OCI-LY3 (cell line): Measurements from ENCODE around the gene REN.

Experiments
- H2AFZ ChIP-seq: fragments of 200-600, 300-600 bp; shearing (Covaris generic); 2 replicates; pipeline ENCODE4 v1.6.0; 2014; ENCODE audit warnings: antibody characterized with exemption, low read depth, low read length
- H3K27ac ChIP-seq: fragments of 200-600, 300-600 bp; sonication (generic); 2 replicates; pipeline ENCODE4 v1.5.1; 2014; ENCODE audit warnings: mild to moderate bottlenecking, low read length, moderate library complexity, mixed read lengths
- H3K27me3 ChIP-seq: fragments of 200-600, 300-600 bp; sonication (generic); 2 replicates; pipeline ENCODE4 v1.6.1; 2014; ENCODE audit warnings: low read depth, low read length, mixed read lengths
- H3K36me3 ChIP-seq: fragments of 200-600, 300-600 bp; sonication (generic); replicated peaks from 2 replicates; pipeline ENCODE3; 2014; ENCODE audit warnings: low read depth, low read length, mixed read lengths
- H3K4me1 ChIP-seq: fragments of 300-600, 200-600 bp; sonication (generic); 2 replicates; pipeline ENCODE4 v1.6.1; 2014; ENCODE audit warnings: low read length, mixed read lengths
- H3K4me2 ChIP-seq: fragments of 200-600, 300-600 bp; sonication (generic); 2 replicates; pipeline ENCODE4 v1.6.1; 2014; ENCODE audit warnings: low read length, mixed read lengths
- H3K4me3 ChIP-seq: fragments of 300-600, 200-600 bp; sonication (generic); 2 replicates; pipeline ENCODE4 v1.5.1; 2014; ENCODE audit warnings: antibody characterized with exemption, mild to moderate bottlenecking, low read length, moderate library complexity
- H3K79me2 ChIP-seq: fragments of 300-600, 200-600 bp; shearing (Covaris generic); 2 replicates; pipeline ENCODE4 v1.6.1; 2014; ENCODE audit warnings: mild to moderate bottlenecking, low read length, mixed read lengths
- H3K9ac ChIP-seq: fragments of 300-600, 200-600 bp; shearing (Covaris generic); 2 replicates; pipeline ENCODE4 v1.6.0; 2014; ENCODE audit warnings: mild to moderate bottlenecking, low read length, moderate library complexity
- H3K9me3 ChIP-seq: fragments of 200-600, 300-600 bp; shearing (Covaris generic); 2 replicates; pipeline ENCODE4 v1.6.1; 2014; ENCODE audit warnings: low read length, mixed read lengths; ENCODE audit not compliant: insufficient read depth
- H4K20me1 ChIP-seq: fragments of 200-600, 300-600 bp; sonication (generic); 2 replicates; pipeline ENCODE4 v1.6.1; 2016; ENCODE audit warnings: low read length, mixed read lengths; ENCODE audit not compliant: insufficient read depth
- EZH2phosphoT487 ChIP-seq: fragments of 200-600 bp; shearing (Covaris generic); IDR thresholded peaks from 2 replicates; pipeline ENCODE4 v1.6.1; 2018; ENCODE audit warnings: antibody characterized with exemption, mixed run types, low read depth
- TF ChIP-seq, protein P1 (sequence below): fragments of 200-600, 300-600 bp; sonication (generic); IDR thresholded peaks from 2 replicates; pipeline ENCODE4 v1.5.1; 2014; ENCODE audit warnings: antibody characterized with exemption, low read length, low read depth

The REN gene

DNA sequence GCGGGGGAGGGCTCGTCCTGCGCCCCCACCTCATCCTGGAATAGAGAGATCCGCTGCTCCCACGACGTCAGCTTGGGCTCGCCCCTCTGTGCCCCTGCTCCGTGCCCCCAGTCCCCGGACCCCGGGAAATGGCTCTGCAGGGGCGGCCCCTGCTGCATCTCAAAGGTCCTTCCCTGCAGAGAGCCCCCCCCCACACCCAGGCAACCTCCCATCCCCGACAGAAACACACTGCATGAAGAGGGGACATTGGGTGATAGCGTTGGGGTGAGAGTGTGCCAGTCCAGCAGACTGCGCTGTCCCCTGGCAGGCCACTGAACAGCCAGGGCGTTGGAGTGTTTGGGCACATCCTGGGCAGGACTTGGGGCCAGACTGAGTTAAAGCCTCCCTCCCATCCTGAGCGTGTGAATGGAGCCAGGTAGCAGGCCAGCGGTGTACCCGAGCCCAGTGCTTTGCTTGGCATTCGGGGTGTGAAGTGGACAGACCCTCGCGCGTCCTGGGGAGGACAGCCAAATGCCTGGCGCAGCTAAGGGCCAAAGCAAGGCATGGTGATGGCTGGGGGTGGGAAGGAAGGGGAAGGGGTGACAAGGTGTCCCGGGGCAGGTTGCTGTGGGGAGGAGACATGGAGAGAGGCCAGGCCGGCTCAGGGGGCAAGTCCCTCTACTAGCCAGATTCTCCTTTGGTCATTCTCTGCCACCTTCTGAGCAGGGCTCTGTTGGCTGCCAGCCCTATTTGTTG lies 13.7 kb downstream of the REN start:
- Histone ChIP-seq H3K4me1 (no peaks in the 10 kb centered on the region), H3K9me3 (no peaks in the 10 kb centered on the region), H4K20me1 (no peaks in the 10 kb centered on the region), H3K36me3 (no peaks in the 10 kb centered on the region), H2AFZ (no peak overlapping the region), H3K4me3 (no peak overlapping the region), H3K27ac (no peak overlapping the region), H3K9ac (no peak overlapping the region), H3K4me2 (no peak overlapping the region), H3K27me3 (peaks cover 4% of the 10 kb centered on the region; the same call in 1 of the 2 replicates), H3K79me2 (no peaks in the 10 kb centered on the region)
- TF ChIP-seq, protein P1, sequence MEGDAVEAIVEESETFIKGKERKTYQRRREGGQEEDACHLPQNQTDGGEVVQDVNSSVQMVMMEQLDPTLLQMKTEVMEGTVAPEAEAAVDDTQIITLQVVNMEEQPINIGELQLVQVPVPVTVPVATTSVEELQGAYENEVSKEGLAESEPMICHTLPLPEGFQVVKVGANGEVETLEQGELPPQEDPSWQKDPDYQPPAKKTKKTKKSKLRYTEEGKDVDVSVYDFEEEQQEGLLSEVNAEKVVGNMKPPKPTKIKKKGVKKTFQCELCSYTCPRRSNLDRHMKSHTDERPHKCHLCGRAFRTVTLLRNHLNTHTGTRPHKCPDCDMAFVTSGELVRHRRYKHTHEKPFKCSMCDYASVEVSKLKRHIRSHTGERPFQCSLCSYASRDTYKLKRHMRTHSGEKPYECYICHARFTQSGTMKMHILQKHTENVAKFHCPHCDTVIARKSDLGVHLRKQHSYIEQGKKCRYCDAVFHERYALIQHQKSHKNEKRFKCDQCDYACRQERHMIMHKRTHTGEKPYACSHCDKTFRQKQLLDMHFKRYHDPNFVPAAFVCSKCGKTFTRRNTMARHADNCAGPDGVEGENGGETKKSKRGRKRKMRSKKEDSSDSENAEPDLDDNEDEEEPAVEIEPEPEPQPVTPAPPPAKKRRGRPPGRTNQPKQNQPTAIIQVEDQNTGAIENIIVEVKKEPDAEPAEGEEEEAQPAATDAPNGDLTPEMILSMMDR = no peak
- no peak for TF ChIP-seq EZH2phosphoT487

GRCh38 chr1:204151552-204152309 lies 14.4 kb downstream of the REN start, which contains the start of gene ETNK2:
Gene ETNK2, minus strand, starts transcription at chr1:204152044. Its CDS starts 192 bp downstream, at chr1:204151852.
- Histone ChIP-seq H3K4me1 (no peaks in the 10 kb centered on the region), H4K20me1 (no peaks in the 10 kb centered on the region), H3K9me3 (no peaks in the 10 kb centered on the region), H3K9ac (no peak within 1 kb of the TSS), H3K4me3 (no peak within 1 kb of the TSS), H3K4me2 (no peak within 1 kb of the TSS), H3K27me3 (no peaks in the 10 kb centered on the region), H3K79me2 (no peaks in the 10 kb centered on the region), H2AFZ (no peak within 1 kb of the TSS), H3K36me3 (no peaks in the 10 kb centered on the region), H3K27ac (no peak within 1 kb of the TSS)
- TF ChIP-seq, protein P1 = no peak
- TF ChIP-seq EZH2phosphoT487 = no peak

GRCh38 chr1:204150702-204151551 lies 15.2 kb downstream of the REN start:
- Histone ChIP-seq H3K36me3 (no peaks in the 10 kb centered on the region), H3K9ac (no peak overlapping the region), H3K4me1 (no peaks in the 10 kb centered on the region), H3K27me3 (peaks cover 5% of the 10 kb centered on the region), H4K20me1 (no peaks in the 10 kb centered on the region), H3K9me3 (no peaks in the 10 kb centered on the region), H3K4me2 (no peak overlapping the region), H3K4me3 (no peak overlapping the region), H2AFZ (no peak overlapping the region), H3K27ac (no peak overlapping the region), H3K79me2 (no peaks in the 10 kb centered on the region)
- no peak for TF ChIP-seq EZH2phosphoT487
- TF ChIP-seq, protein P1 = no peak
